Neuronal stem cell (in vitro differentiated cells): ENCODE results near the gene CCDC171.

Source experiments
- DNase-seq: peaks from one replicate; pipeline ENCODE4 v3.0.0-alpha.2; 2013; ENCODE audit warnings: low spot score
- H2AFZ ChIP-seq: one replicate; pipeline ENCODE4 v1.6.1; 2013; ENCODE audit warnings: mild to moderate bottlenecking, low read length, inconsistent platforms
- H2AK5ac ChIP-seq: 2 replicates; pipeline ENCODE4 v1.6.1; 2013; ENCODE audit warnings: low read depth, mild to moderate bottlenecking, inconsistent platforms, low read length, moderate library complexity, mixed read lengths
- H2BK120ac ChIP-seq: 2 replicates; pipeline ENCODE4 v1.6.1; 2013; ENCODE audit warnings: low read depth, mild to moderate bottlenecking, inconsistent platforms, low read length, moderate library complexity, mixed read lengths
- H2BK12ac ChIP-seq: one replicate; pipeline ENCODE4 v1.6.1; 2013; ENCODE audit warnings: low read length, inconsistent platforms
- H2BK15ac ChIP-seq: 2 replicates; pipeline ENCODE4 v1.6.1; 2013; ENCODE audit warnings: mild to moderate bottlenecking, low read length, inconsistent platforms, mixed read lengths
- H2BK5ac ChIP-seq: one replicate; pipeline ENCODE4 v1.6.1; 2013; ENCODE audit warnings: inconsistent platforms, mild to moderate bottlenecking, low read length, moderate library complexity
- H3K14ac ChIP-seq: one replicate; pipeline ENCODE4 v1.6.1; 2013; ENCODE audit warnings: low read length, inconsistent platforms
- H3K18ac ChIP-seq: 2 replicates; pipeline ENCODE4 v1.6.1; 2013; ENCODE audit warnings: low read length, inconsistent platforms
- H3K23ac ChIP-seq: 2 replicates; pipeline ENCODE4 v1.6.1; 2013; ENCODE audit warnings: low read depth, mild to moderate bottlenecking, mixed read lengths, low read length, inconsistent platforms; ENCODE audit not compliant: poor library complexity
- H3K27ac ChIP-seq: replicated peaks from 3 replicates; pipeline ENCODE4 v1.5.1; 2013; ENCODE audit warnings: low read length, inconsistent platforms
- H3K27me3 ChIP-seq, 3 experiments: 2 replicates each; pipeline ENCODE4 v1.6.1; 2013; ENCODE audit warnings: low read length in 3 of 3, mild to moderate bottlenecking in 2 of 3, inconsistent platforms in 1 of 3, low read depth in 1 of 3, mixed read lengths in 1 of 3, moderate library complexity in 1 of 3; ENCODE audit not compliant: control insufficient read depth in 3 of 3, insufficient read depth in 3 of 3
- H3K36me3 ChIP-seq, 2 donors: replicated peaks in 1 of 2; 2 replicates each; pipeline ENCODE4 v1.6.1; 2013; ENCODE audit warnings: low read length in 2 of 2; ENCODE audit not compliant: control insufficient read depth in 2 of 2, insufficient read depth in 2 of 2
- H3K4ac ChIP-seq: 2 replicates; pipeline ENCODE4 v1.6.1; 2013; ENCODE audit warnings: inconsistent platforms, mild to moderate bottlenecking, low read length, moderate library complexity
- H3K4me1 ChIP-seq, 2 donors: 1 replicate in 1 of 2; 2 replicates in 1 of 2; pipeline ENCODE4 v1.6.1; 2013; ENCODE audit warnings: low read length in 2 of 2, low read depth in 1 of 2; ENCODE audit not compliant: control insufficient read depth in 2 of 2, insufficient read depth in 1 of 2
- H3K4me2 ChIP-seq: one replicate; pipeline ENCODE4 v1.6.1; 2013; ENCODE audit warnings: mild to moderate bottlenecking, low read length, inconsistent platforms; ENCODE audit not compliant: insufficient read depth, poor library complexity, severe bottlenecking
- H3K4me3 ChIP-seq, 2 donors: 2 replicates each; pipeline ENCODE4 v1.5.1; 2013; ENCODE audit warnings: low read length in 2 of 2, mild to moderate bottlenecking in 2 of 2, inconsistent platforms in 1 of 2, moderate library complexity in 1 of 2
- H3K79me1 ChIP-seq: one replicate; pipeline ENCODE4 v1.6.1; 2013; ENCODE audit warnings: low read depth, mild to moderate bottlenecking, inconsistent platforms, low read length, moderate library complexity
- H3K9ac ChIP-seq: one replicate; pipeline ENCODE4 v1.6.1; 2013; ENCODE audit warnings: mild to moderate bottlenecking, low read depth, low read length, inconsistent platforms; ENCODE audit not compliant: poor library complexity
- H3K9me3 ChIP-seq, 2 donors: replicated peaks in 1 of 2; 2 replicates each; pipeline versions ENCODE3 to v1.6.1; 2013; ENCODE audit warnings: low read length in 2 of 2, mild to moderate bottlenecking in 2 of 2, inconsistent platforms in 1 of 2, low read depth in 1 of 2, mixed read lengths in 1 of 2, moderate library complexity in 1 of 2; ENCODE audit not compliant: control insufficient read depth in 2 of 2, insufficient read depth in 1 of 2
- H4K8ac ChIP-seq: one replicate; pipeline ENCODE4 v1.6.1; 2013; ENCODE audit warnings: low read depth, mild to moderate bottlenecking, inconsistent platforms, low read length, moderate library complexity
- H4K91ac ChIP-seq: one replicate; pipeline ENCODE4 v1.6.1; 2013; ENCODE audit warnings: low read length, low read depth, mild to moderate bottlenecking, inconsistent platforms; ENCODE audit not compliant: poor library complexity
- WGBS, 2 donors: extraction: QIAGEN DNeasy Blood & Tissue Kit; methylation state at CpG; one replicate each; pipeline ENCODE4 v1.1.7; 2013; ENCODE audit warnings: missing lambda C conversion rate in 2 of 2, mixed read lengths in 1 of 2; ENCODE audit not compliant: insufficient read length in 2 of 2, insufficient replicate concordance in 1 of 2; ENCODE audit errors: extremely low coverage in 2 of 2; 5-methylcytosine and 5-hydroxymethylcytosine counted together

Gene CCDC171

GRCh38 chr9:15959663-15960062 lies 406.8 kb downstream of the CCDC171 start:
- Histone ChIP-seq H3K23ac (no peak overlapping the region), H3K14ac (no peak overlapping the region), H3K27me3 (no peaks in the 10 kb centered on the region), H2BK5ac (no peak overlapping the region), H2BK120ac (no peak overlapping the region), H2AFZ (no peak overlapping the region), H3K9ac (no peak overlapping the region), H3K4me1 (peaks cover 0 to 3% of the 10 kb centered on the region in 2 donors), H3K4me2 (no peak overlapping the region), H3K9me3 (no peaks in the 10 kb centered on the region), H2BK12ac (no peak overlapping the region), H4K91ac (no peak overlapping the region), H3K18ac (no peak overlapping the region), H3K36me3 (no peaks in the 10 kb centered on the region), H4K8ac (no peak overlapping the region), H2AK5ac (no peak overlapping the region), H3K4me3 (no peak overlapping the region), H3K79me1 (no peaks in the 10 kb centered on the region), H2BK15ac (no peak overlapping the region), H3K4ac (no peak overlapping the region), H3K27ac (no peak overlapping the region)
- DNase-seq, result no peak
- no CpG with 5 or more reads among the region's 1 CpG for WGBS, 2 donors

- Histone ChIP-seq H2BK5ac (no peak overlapping the region), H3K18ac (no peak overlapping the region), H3K23ac (no peak overlapping the region), H4K91ac (no peak overlapping the region), H3K4ac (no peak overlapping the region), H4K8ac (no peak overlapping the region), H3K27me3 (no peaks in the 10 kb centered on the region), H3K79me1 (no peaks in the 10 kb centered on the region), H3K9me3 (no peaks in the 10 kb centered on the region), H3K27ac (no peak overlapping the region), H2BK120ac (no peak overlapping the region), H2BK15ac (no peak overlapping the region), H3K4me2 (no peak overlapping the region), H3K9ac (no peak overlapping the region), H3K14ac (no peak overlapping the region), H3K4me1 (peaks cover 0 to 3% of the 10 kb centered on the region in 2 donors), H3K4me3 (no peak overlapping the region), H3K36me3 (no peaks in the 10 kb centered on the region), H2AK5ac (no peak overlapping the region), H2AFZ (no peak overlapping the region), H2BK12ac (no peak overlapping the region)
- DNase-seq, result no peak
- no CpG with 5 or more reads among the region's 3 CpGs for WGBS, 2 donors
Observed at GRCh38 chr9:15961217-15961616, 408.4 kb downstream of the CCDC171 start.

DNA sequence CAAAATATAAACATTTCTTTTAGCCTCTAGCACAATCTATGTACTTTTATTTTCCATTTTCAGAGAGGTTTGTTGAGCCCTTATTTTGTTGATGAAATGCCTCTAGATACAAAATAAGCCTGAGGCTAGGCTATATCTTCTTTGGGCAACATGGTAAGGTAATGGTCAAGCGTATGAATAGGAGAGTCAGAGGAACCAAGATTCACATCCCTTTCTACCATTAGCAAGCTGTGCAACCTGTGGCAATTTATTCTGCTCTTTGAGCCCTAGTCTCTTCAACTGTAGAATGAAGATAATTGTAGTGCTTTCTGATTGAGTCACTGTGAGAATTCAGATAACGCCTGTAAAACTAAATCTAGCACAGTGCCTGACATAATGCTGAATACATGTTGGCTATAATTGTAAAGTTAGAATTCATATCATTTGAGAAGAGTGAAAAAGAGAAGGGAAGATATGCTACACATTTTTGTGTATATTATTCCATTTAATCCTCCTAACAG lies 412.5 kb downstream of the CCDC171 start:
- H3K14ac ChIP-seq, result no peak overlapping the region
- no peak overlapping the region for H3K4me3 ChIP-seq
- no peak overlapping the region for H2BK5ac ChIP-seq
- no peaks in the 10 kb centered on the region for H3K79me1 ChIP-seq
- WGBS, 2 donors, result no CpG with 5 or more reads among the region's 2 CpGs
- no peaks in the 10 kb centered on the region for H3K36me3 ChIP-seq
- no peak overlapping the region for H3K9ac ChIP-seq
- H3K18ac ChIP-seq, result no peak overlapping the region
- H3K4me1 ChIP-seq, result no peaks in the 10 kb centered on the region
- no peak overlapping the region for H3K4ac ChIP-seq
- H2AFZ ChIP-seq, result no peak overlapping the region
- H4K8ac ChIP-seq, result no peak overlapping the region
- H2BK15ac ChIP-seq, result no peak overlapping the region
- H4K91ac ChIP-seq, result no peak overlapping the region
- H3K23ac ChIP-seq, result no peak overlapping the region
- H3K4me2 ChIP-seq, result no peak overlapping the region
- no peak overlapping the region for H2BK12ac ChIP-seq
- H2BK120ac ChIP-seq, result no peak overlapping the region
- no peaks in the 10 kb centered on the region for H3K9me3 ChIP-seq
- no peaks in the 10 kb centered on the region for H3K27me3 ChIP-seq
- no peak overlapping the region for H3K27ac ChIP-seq
- no peak for DNase-seq
- H2AK5ac ChIP-seq, result no peak overlapping the region

DNA sequence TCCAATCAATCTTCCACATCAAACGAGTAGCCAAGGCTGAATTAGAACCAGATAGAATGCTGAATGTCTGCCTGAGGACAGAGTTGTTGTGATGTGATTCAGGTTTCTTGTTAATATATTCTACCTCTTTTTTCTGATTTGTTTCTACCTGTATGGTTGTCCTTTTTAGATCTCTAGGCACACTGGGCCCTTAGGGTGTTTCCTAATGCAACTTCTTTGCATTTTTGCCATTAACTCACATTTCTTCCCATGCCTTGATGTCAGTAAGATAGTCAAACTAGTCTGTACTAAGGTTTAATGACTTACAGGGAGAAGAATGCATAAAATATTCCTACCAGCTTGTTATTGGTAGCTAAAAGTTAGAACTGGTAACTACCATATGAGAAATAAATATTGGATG lies 413.6 kb downstream of the CCDC171 start:
- DNase-seq, result no peak
- no peak overlapping the region for H3K18ac ChIP-seq
- no peaks in the 10 kb centered on the region for H3K36me3 ChIP-seq
- no peak overlapping the region for H2BK15ac ChIP-seq
- H2BK12ac ChIP-seq, result no peak overlapping the region
- H3K4me3 ChIP-seq, result no peak overlapping the region
- no peaks in the 10 kb centered on the region for H3K27me3 ChIP-seq
- no peak overlapping the region for H3K9ac ChIP-seq
- H3K14ac ChIP-seq, result no peak overlapping the region
- WGBS, 2 donors, result no CpG with 5 or more reads among the region's 1 CpG
- H2BK120ac ChIP-seq, result no peak overlapping the region
- H2AK5ac ChIP-seq, result no peak overlapping the region
- H3K4ac ChIP-seq, result no peak overlapping the region
- H3K4me1 ChIP-seq, result no peaks in the 10 kb centered on the region
- no peaks in the 10 kb centered on the region for H3K79me1 ChIP-seq
- no peaks in the 10 kb centered on the region for H3K9me3 ChIP-seq
- H2BK5ac ChIP-seq, result no peak overlapping the region
- no peak overlapping the region for H3K27ac ChIP-seq
- no peak overlapping the region for H4K91ac ChIP-seq
- H4K8ac ChIP-seq, result no peak overlapping the region
- H3K4me2 ChIP-seq, result no peak overlapping the region
- no peak overlapping the region for H2AFZ ChIP-seq
- no peak overlapping the region for H3K23ac ChIP-seq
